ENCODE results near the gene ASMT. TPM values are rescaled to one million over a fixed set of nuclear protein-coding genes. Genes with fewer than 3 reads are reported as not detected.
A peak's percentile ranks its signal among the peaks of the same experiment; 100 is the strongest.
"Not testable (repeated sequence)": the region's sequence is repeated elsewhere in the genome, so short reads cannot be mapped to it uniquely, and the experiment has no call there.

Gene ASMT
- total RNA-seq: not detected in 2 replicates

- no peak for DNase-seq
These were observed at the start of gene ASMT for GRCh38 chrX:1614927-1615326. ASMT (plus strand) TSS chrX:1615059; CDS start chrX:1615200, 141 bp downstream.

- not testable (repeated sequence) for DNase-seq
These were observed 40.7 kb upstream of the ASMT start for GRCh38 chrX:1574181-1574580.

GRCh38 chrX:1576201-1576992 lies 38.5 kb upstream of the ASMT start:
- DNase-seq: no peak

- no peak for DNase-seq
These were observed 37.0 kb upstream of the ASMT start for GRCh38 chrX:1577845-1578244.

GRCh38 chrX:1578511-1579173 lies 36.2 kb upstream of the ASMT start:
- DNase-seq: no peak

- DNase-seq: peak; percentile 82
These were observed 33.7 kb upstream of the ASMT start for GRCh38 chrX:1581132-1581531.

- peak; percentile 64 for DNase-seq
These were observed 32.0 kb upstream of the ASMT start for GRCh38 chrX:1582686-1583437.

- DNase-seq: no peak
These were observed 30.4 kb upstream of the ASMT start for GRCh38 chrX:1584237-1585011.

- no peak for DNase-seq
These were observed 27.7 kb upstream of the ASMT start for GRCh38 chrX:1587161-1587560.

GRCh38 chrX:1589356-1590130 lies 25.3 kb upstream of the ASMT start:
- DNase-seq: no peak

GRCh38 chrX:1591102-1591862 lies 23.6 kb upstream of the ASMT start, which contains the start of gene AKAP17A:
AKAP17A (plus strand) TSS chrX:1591604; CDS start chrX:1593463, 1,859 bp downstream.
- peak; percentile 96 for DNase-seq

- DNase-seq: peak; percentile 25
These were observed 22.9 kb upstream of the ASMT start for GRCh38 chrX:1591863-1592469.

- peak; percentile 56 for DNase-seq
These were observed 22.3 kb upstream of the ASMT start for GRCh38 chrX:1592470-1593142.

- DNase-seq: no peak
These were observed 21.3 kb upstream of the ASMT start for GRCh38 chrX:1593286-1594271.

- no peak for DNase-seq
These were observed 19.2 kb upstream of the ASMT start for GRCh38 chrX:1595711-1596060.

- DNase-seq: no peak
These were observed 18.0 kb upstream of the ASMT start for GRCh38 chrX:1596676-1597344.

- DNase-seq: no peak
These were observed 17.4 kb upstream of the ASMT start for GRCh38 chrX:1597345-1598020.

Data from dermis blood vessel endothelial cell (primary cell).